OCI-LY3 (cell line): ENCODE data around the gene KDM1B.

Experiments used
- CTCF ChIP-seq: fragments of 200-600, 300-600 bp; sonication (generic); IDR thresholded peaks from 2 replicates; pipeline ENCODE4 v1.5.1; 2014; ENCODE audit warnings: antibody characterized with exemption, low read length, low read depth
- EZH2phosphoT487 ChIP-seq: fragments of 200-600 bp; shearing (Covaris generic); IDR thresholded peaks from 2 replicates; pipeline ENCODE4 v1.6.1; 2018; ENCODE audit warnings: antibody characterized with exemption, mixed run types, low read depth

- TF ChIP-seq CTCF (no peak), EZH2phosphoT487 (no peak)
Observed at GRCh38 chr6:18151801-18152200, 3.4 kb upstream of the KDM1B start.
